HEK293T (cell line): ENCODE results near the gene KIAA0040.

ENCODE experiments used
- CTCF ChIA-PET: fragments of 350-600 bp; formaldehyde crosslinking; extraction: SDS; loops from one replicate; lab custom pipeline; 2021; ENCODE audit warnings: antibody characterized with exemption, inconsistent platforms; lab: Yijun Ruan, JAX
- POLR2A ChIA-PET: fragments of 350-600 bp; formaldehyde crosslinking; extraction: SDS; loops from one replicate; lab custom pipeline; 2020; ENCODE audit warnings: antibody characterized with exemption, inconsistent platforms; lab: Yijun Ruan, JAX
- DNase-seq: peaks from one replicate; pipeline ENCODE4 v3.0.0; 2012; ENCODE audit warnings: mixed read lengths; ENCODE audit errors: extremely low spot score
- ARNT ChIP-seq: fragments of 450-650 bp; IDR thresholded peaks from 2 replicates; pipeline ENCODE4 v1.6.1; 2017; ENCODE audit warnings: mild to moderate bottlenecking
- BHLHE40 ChIP-seq: fragments of 450-650 bp; IDR thresholded peaks from 2 replicates; pipeline ENCODE4 v1.6.1; 2016; ENCODE audit warnings: mild to moderate bottlenecking, moderate library complexity, borderline replicate concordance
- CTBP1 ChIP-seq: fragments of 450-650 bp; IDR thresholded peaks from 2 replicates; pipeline ENCODE4 v1.6.1; 2016; ENCODE audit warnings: borderline replicate concordance
- ELF4 ChIP-seq: fragments of 450-650 bp; IDR thresholded peaks from 2 replicates; pipeline ENCODE4 v1.6.1; 2017; ENCODE audit warnings: antibody characterized with exemption
- FOXA1 ChIP-seq: fragments of 450-650 bp; IDR thresholded peaks from 2 replicates; pipeline ENCODE4 v1.6.1; 2016; ENCODE audit warnings: mild to moderate bottlenecking
- FOXK2 ChIP-seq: fragments of 450-650 bp; IDR thresholded peaks from 2 replicates; pipeline ENCODE4 v1.6.1; 2016; ENCODE audit warnings: mild to moderate bottlenecking
- FOXM1 ChIP-seq: fragments of 450-650 bp; IDR thresholded peaks from 2 replicates; pipeline ENCODE4 v1.6.1; 2017; ENCODE audit warnings: mild to moderate bottlenecking, borderline replicate concordance
- HDGF ChIP-seq: fragments of 450-650 bp; IDR thresholded peaks from 2 replicates; pipeline ENCODE4 v1.6.1; 2017; ENCODE audit warnings: antibody characterized with exemption, borderline replicate concordance
- L3MBTL2 ChIP-seq: fragments of 450-650 bp; conservative IDR thresholded peaks from 2 replicates; pipeline ENCODE4 v1.6.1; 2016; ENCODE audit warnings: mild to moderate bottlenecking
- LEF1 ChIP-seq: fragments of 450-650 bp; IDR thresholded peaks from 2 replicates; pipeline ENCODE4 v1.6.1; 2017; ENCODE audit warnings: mild to moderate bottlenecking, borderline replicate concordance
- NFRKB ChIP-seq: fragments of 450-650 bp; IDR thresholded peaks from 2 replicates; pipeline ENCODE4 v1.6.1; 2016; ENCODE audit warnings: mild to moderate bottlenecking, moderate library complexity
- PKNOX1 ChIP-seq: fragments of 450-650 bp; IDR thresholded peaks from 2 replicates; pipeline ENCODE4 v1.6.1; 2016
- SP1 ChIP-seq: fragments of 450-650 bp; IDR thresholded peaks from 2 replicates; pipeline ENCODE4 v1.6.1; 2017
- SUZ12 ChIP-seq: fragments of 450-650 bp; IDR thresholded peaks from 2 replicates; pipeline ENCODE4 v1.6.1; 2016; ENCODE audit warnings: mild to moderate bottlenecking
- TARDBP ChIP-seq: fragments of 450-650 bp; IDR thresholded peaks from 2 replicates; pipeline ENCODE4 v1.6.1; 2016
- ZNF384 ChIP-seq: fragments of 450-650 bp; IDR thresholded peaks from 2 replicates; pipeline ENCODE4 v1.6.1; 2016

Gene KIAA0040

GRCh38 chr1:175220853-175221556 is 28.4 kb upstream of the KIAA0040 start:
- ChIA-PET CTCF (interaction anchor here (1.1 to 1.6 kb wide), 2 partner anchors 69 to 98 kb away, joined by 3 to 6 read pairs; no protein-coding TSS in a partner anchor), POLR2A (no interaction called here)
- no peak for DNase-seq
- TF ChIP-seq CTBP1 (no peak), BHLHE40 (no peak), PKNOX1 (no peak), ZNF384 (no peak), FOXM1 (no peak), NFRKB (no peak), LEF1 (no peak), HDGF (no peak), FOXK2 (no peak), SP1 (no peak)

- no peak for TF ChIP-seq ZNF384
- no peak for TF ChIP-seq ELF4
- TF ChIP-seq L3MBTL2: no peak
- no peak for TF ChIP-seq CTBP1
- ChIA-PET CTCF (no interaction called here), POLR2A (no interaction called here)
- no peak for DNase-seq
These were observed 27.2 kb upstream of the KIAA0040 start for GRCh38 chr1:175219774-175220173.

- CTCF ChIA-PET: no interaction called here
- TF ChIP-seq CTBP1: no peak
- no peak for TF ChIP-seq FOXA1
- TF ChIP-seq LEF1: no peak
- TF ChIP-seq ELF4: no peak
- no peak for TF ChIP-seq ARNT
- no peak for TF ChIP-seq TARDBP
- no peak for TF ChIP-seq HDGF
- no peak for TF ChIP-seq ZNF384
- no peak for TF ChIP-seq FOXM1
- no peak for TF ChIP-seq NFRKB
- TF ChIP-seq BHLHE40: no peak
- no peak for TF ChIP-seq SP1
- no peak for TF ChIP-seq FOXK2
- TF ChIP-seq L3MBTL2: no peak
- no peak for TF ChIP-seq SUZ12
- no peak for TF ChIP-seq PKNOX1
- POLR2A ChIA-PET: no interaction called here
- DNase-seq: no peak
These were observed 26.3 kb upstream of the KIAA0040 start for GRCh38 chr1:175218786-175219434.

DNA sequence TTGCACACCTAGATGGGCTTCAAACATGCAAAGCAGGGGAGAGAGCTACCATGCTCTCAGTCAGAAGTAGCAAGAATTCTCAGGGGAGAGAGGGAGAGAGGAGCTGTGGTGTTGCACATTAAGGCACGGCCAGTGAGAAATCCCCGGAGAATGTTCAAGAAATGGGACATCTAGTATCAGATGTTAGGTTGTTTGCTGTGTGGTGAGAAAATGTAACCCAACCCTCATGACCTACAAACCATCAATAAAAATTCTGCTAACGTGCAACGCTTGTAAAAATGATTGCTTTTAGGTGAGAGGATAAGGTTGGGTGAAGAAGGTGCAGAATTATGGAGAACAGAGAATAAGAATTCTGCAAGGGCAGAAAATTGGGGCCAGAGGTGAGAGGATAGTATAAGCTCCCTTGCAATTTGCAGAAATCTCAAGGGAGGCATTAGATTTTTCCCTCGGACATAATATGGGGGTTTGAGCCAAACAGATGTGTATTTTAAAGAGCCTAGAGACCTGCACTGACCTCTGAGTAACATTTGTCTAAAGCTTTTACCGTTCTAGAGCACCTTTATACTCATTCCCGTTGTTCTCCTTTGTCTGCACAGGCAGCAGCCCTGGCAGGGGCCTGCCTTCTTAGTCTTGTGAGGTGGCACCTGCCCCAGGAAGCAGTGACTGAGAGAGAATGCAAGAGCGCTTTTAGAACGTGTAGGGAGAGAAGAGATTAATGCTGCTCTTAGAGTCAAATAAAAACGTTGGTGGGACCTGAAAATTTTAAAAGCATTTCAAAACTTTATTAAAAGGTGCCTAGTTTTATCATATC is 25.4 kb upstream of the KIAA0040 start:
- no peak for DNase-seq
- TF ChIP-seq PKNOX1: no peak
- POLR2A ChIA-PET: no interaction called here
- CTCF ChIA-PET: no interaction called here

DNA sequence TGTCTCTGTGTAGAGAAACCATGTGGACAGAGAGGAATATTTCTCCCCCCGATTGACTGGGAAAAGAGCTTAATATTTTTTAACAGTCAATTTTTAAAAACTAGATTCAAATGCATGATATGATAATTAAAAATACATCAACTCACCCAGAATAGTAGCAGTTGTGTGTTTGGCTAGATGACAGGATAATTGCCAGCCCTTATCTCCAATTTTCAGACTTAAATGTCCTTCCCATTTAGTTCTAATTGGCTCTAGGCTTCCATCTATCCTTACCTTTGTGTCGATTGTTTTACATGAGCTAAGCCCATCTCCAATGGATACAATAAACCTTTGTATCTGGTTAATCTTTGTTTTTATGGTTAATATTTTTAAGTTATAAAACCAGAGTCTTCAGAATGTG is 23.9 kb upstream of the KIAA0040 start:
- CTCF ChIA-PET: interaction anchor here (1.8 kb wide), 1 partner anchor 70 kb away, joined by 8 read pairs; no protein-coding TSS in a partner anchor
- POLR2A ChIA-PET: no interaction called here
- TF ChIP-seq SP1 (no peak), ARNT (no peak), CTBP1 (no peak), FOXK2 (no peak), FOXA1 (no peak), NFRKB (no peak), ELF4 (no peak), LEF1 (no peak)
- DNase-seq: no peak

DNA sequence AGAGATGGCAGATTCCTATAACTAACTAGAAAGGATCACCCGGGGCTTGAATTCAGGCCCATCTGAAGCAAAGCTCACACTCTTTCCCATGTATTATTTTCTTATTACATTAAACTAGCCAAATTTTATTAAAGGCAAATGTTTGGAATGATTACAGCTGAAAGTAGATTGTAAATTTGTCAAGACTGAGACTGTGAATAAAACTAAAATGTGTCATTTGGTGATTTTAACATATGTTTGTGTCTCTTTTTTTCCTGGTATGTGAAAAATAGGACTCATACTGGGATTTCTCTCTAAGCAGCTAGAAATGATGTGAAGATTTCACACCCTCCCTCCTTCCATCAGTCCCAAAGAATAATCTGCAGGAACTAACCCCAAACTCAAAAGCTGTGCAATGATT is 19.1 kb upstream of the KIAA0040 start:
- POLR2A ChIA-PET: no interaction called here
- no peak for TF ChIP-seq SUZ12
- TF ChIP-seq ELF4: no peak
- TF ChIP-seq NFRKB: no peak
- TF ChIP-seq TARDBP: no peak
- no peak for TF ChIP-seq ARNT
- CTCF ChIA-PET: no interaction called here
- DNase-seq: no peak
